PC-9 (cell line): ENCODE results near the gene VMO1. TPM values are rescaled to one million over a fixed set of nuclear protein-coding genes. Genes with fewer than 3 reads are reported as not detected.
A peak's percentile ranks its signal among the peaks of the same experiment; 100 is the strongest.

Source experiments
- BruUV-seq: library from RNA; stranded (reverse); fragments of 400-500 nt; replicated peaks from 2 replicates; lab custom pipeline; 2021; lab: Mats Ljungman, UMichigan
- CTCF ChIA-PET: fragments of 300-600 bp; sonication (Branson Sonifier 250); formaldehyde crosslinking; loops from one replicate; lab custom pipeline; 2022; ENCODE audit warnings: antibody characterized with exemption; lab: Charles Lee
- POLR2A ChIA-PET: fragments of 300-600 bp; sonication (Branson Sonifier 250); formaldehyde crosslinking; loops from one replicate; lab custom pipeline; 2022; ENCODE audit warnings: antibody characterized with exemption; ENCODE audit not compliant: unreplicated experiment; lab: Charles Lee
- DNase-seq, 2 experiments: peaks; one replicate each; pipeline versions ENCODE4 v3.0.0 to v3.0.0-alpha.2; 2015 to 2022; ENCODE audit warnings: mixed read lengths in 1 of 2
- H2AFZ ChIP-seq: fragments of 200-600 bp; sonication (generic); 2 replicates; pipeline ENCODE4 v1.8.1; 2017; ENCODE audit warnings: antibody characterized with exemption
- H3F3A ChIP-seq: fragments of 200-600 bp; sonication (generic); 2 replicates; pipeline ENCODE4 v1.8.1; 2017; ENCODE audit warnings: antibody characterized with exemption, mild to moderate bottlenecking, low read depth; ENCODE audit not compliant: insufficient read depth
- H3K27ac ChIP-seq: fragments of 200-600 bp; sonication (generic); 2 replicates; pipeline ENCODE4 v1.6.1; 2016; ENCODE audit warnings: mixed run types
- H3K27me3 ChIP-seq: fragments of 200-600 bp; sonication (generic); 2 replicates; pipeline ENCODE4 v1.6.1; 2016; ENCODE audit warnings: low read depth, mixed run types; ENCODE audit not compliant: insufficient read depth
- H3K36me3 ChIP-seq: fragments of 200-600 bp; sonication (generic); 2 replicates; pipeline ENCODE4 v1.6.1; 2016; ENCODE audit warnings: low read depth, mixed run types
- H3K4me1 ChIP-seq: fragments of 200-600 bp; sonication (generic); replicated peaks from 2 replicates; pipeline ENCODE4 v1.6.1; 2016; ENCODE audit warnings: mixed run types; ENCODE audit not compliant: insufficient read depth
- H3K4me2 ChIP-seq: fragments of 200-600 bp; sonication (generic); 2 replicates; pipeline ENCODE4 v1.6.1; 2017; ENCODE audit warnings: mixed run types
- H3K4me3 ChIP-seq: fragments of 200-600 bp; sonication (generic); 2 replicates; pipeline ENCODE4 v1.6.1; 2016; ENCODE audit warnings: mixed run types
- H3K79me2 ChIP-seq: fragments of 200-600 bp; sonication (generic); 2 replicates; pipeline ENCODE4 v1.6.1; 2017; ENCODE audit warnings: low read depth, mixed run types
- H3K9me2 ChIP-seq: fragments of 200-600 bp; sonication (generic); 2 replicates; pipeline ENCODE4 v1.8.1; 2017; ENCODE audit warnings: mild to moderate bottlenecking; ENCODE audit not compliant: insufficient read depth
- H3K9me3 ChIP-seq: fragments of 200-600 bp; sonication (generic); 2 replicates; pipeline ENCODE4 v1.8.1; 2016; ENCODE audit warnings: low read depth; ENCODE audit not compliant: insufficient read depth
- H4K20me1 ChIP-seq: fragments of 200-600 bp; sonication (generic); 2 replicates; pipeline ENCODE4 v1.8.1; 2017; ENCODE audit not compliant: insufficient read depth
- EZH2 ChIP-seq: fragments of 200-600 bp; sonication (generic); IDR thresholded peaks from 2 replicates; pipeline ENCODE4 v1.8.0; 2017; ENCODE audit warnings: antibody characterized with exemption, low read depth
- intact Hi-C: fragments of 100-400 bp; cut with micrococcal nuclease; formaldehyde crosslinking; loops from one replicate; pipeline ENCODE4 v1.10.0; 2022; ENCODE audit not compliant: unreplicated experiment
- total RNA-seq: library from RNA; stranded (reverse); gene quantifications from 2 replicates; pipeline ENCODE4 v1.2.3, GENCODE V29; 2021
- TF ChIP-seq, protein P1 (sequence below): fragments of 200-600 bp; sonication (generic); conservative IDR thresholded peaks from 2 replicates; pipeline ENCODE4 v1.6.1; 2017; ENCODE audit warnings: mixed run types, antibody characterized with exemption, mild to moderate bottlenecking, moderate library complexity

The VMO1 gene
- total RNA-seq, 1 experiment from 2014 or later, result 3.6 TPM

DNA sequence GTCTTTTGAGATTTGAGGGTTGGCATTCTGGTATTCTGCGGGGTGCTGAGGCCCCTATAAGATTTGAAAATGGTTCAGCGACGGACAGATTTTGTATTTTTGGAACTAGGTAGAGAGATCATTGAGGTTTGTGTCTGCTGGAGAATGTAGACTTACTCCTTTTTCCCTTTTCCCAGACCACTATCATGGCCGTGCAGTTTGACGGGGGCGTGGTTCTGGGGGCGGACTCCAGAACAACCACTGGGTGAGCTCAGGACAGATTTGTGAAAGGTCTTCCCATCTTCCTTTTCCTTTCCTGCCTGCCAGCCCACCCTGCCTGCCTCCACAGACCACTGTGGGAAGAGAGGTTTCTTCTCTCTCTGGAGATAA, 10.4 kb upstream of the VMO1 start:
- CTCF ChIA-PET, result interaction anchor here (0.8 kb wide), 1 partner anchor 106 kb away, joined by 3 read pairs; the partner anchor contains the start of gene CHRNE
- no TSS peak for BruUV-seq

DNA sequence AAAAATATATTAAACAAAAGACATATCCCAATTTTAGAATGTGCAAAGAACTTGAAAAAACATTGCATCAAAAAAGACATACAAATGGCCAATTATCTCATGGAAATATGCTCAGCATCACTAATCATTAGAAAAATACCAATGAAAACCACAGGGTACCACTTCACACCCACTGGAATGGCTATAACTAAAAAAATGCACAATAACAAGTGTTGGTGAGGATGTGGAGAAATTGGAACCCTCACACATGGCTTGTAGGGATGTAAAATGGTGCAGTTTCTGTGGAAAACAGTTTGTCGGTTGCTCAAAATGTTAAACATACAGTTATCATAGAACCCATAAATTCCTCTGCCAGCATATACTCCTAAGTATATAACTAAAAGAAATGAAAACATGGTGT, 9.0 kb upstream of the VMO1 start:
- peaks cover 21% of the 10 kb centered on the region for H3F3A ChIP-seq
- CTCF ChIA-PET, result no interaction called here
- no peak for TF ChIP-seq EZH2
- TF ChIP-seq, protein P1, sequence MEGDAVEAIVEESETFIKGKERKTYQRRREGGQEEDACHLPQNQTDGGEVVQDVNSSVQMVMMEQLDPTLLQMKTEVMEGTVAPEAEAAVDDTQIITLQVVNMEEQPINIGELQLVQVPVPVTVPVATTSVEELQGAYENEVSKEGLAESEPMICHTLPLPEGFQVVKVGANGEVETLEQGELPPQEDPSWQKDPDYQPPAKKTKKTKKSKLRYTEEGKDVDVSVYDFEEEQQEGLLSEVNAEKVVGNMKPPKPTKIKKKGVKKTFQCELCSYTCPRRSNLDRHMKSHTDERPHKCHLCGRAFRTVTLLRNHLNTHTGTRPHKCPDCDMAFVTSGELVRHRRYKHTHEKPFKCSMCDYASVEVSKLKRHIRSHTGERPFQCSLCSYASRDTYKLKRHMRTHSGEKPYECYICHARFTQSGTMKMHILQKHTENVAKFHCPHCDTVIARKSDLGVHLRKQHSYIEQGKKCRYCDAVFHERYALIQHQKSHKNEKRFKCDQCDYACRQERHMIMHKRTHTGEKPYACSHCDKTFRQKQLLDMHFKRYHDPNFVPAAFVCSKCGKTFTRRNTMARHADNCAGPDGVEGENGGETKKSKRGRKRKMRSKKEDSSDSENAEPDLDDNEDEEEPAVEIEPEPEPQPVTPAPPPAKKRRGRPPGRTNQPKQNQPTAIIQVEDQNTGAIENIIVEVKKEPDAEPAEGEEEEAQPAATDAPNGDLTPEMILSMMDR, result no peak
- H3K4me1 ChIP-seq, result peaks cover 11% of the 10 kb centered on the region; the same call in 1 of the 2 replicates
- no peaks in the 10 kb centered on the region for H3K27me3 ChIP-seq
- H3K27ac ChIP-seq, result no peak overlapping the region
- BruUV-seq, result no TSS peak
- peak overlapping the region; percentile 82; the same call in 1 of the 2 replicates for H3K4me3 ChIP-seq
- no peak for DNase-seq
- peaks cover 22% of the 10 kb centered on the region for H3K79me2 ChIP-seq
- H4K20me1 ChIP-seq, result no peaks in the 10 kb centered on the region
- intact Hi-C loops, result loop anchor here (5.0 to 10.0 kb wide), 2 partner anchors 52 to 230 kb away; partner anchors contain the start of gene GGT6
- peaks cover 12% of the 10 kb centered on the region; the same call in 1 of the 2 replicates for H3K36me3 ChIP-seq
- POLR2A ChIA-PET, result no interaction called here
- H3K9me2 ChIP-seq, result no peaks in the 10 kb centered on the region
- H3K4me2 ChIP-seq, result peak overlapping the region; percentile 95
- peak overlapping the region; percentile 90 for H2AFZ ChIP-seq
- H3K9me3 ChIP-seq, result no peaks in the 10 kb centered on the region

More for the DNA sequence above, 10.4 kb upstream of the VMO1 start:
- Histone ChIP-seq H3K4me3 (peak overlapping the region; percentile 82), H3K4me2 (peak overlapping the region; percentile 95), H3K9me2 (no peaks in the 10 kb centered on the region), H4K20me1 (no peaks in the 10 kb centered on the region), H3F3A (peaks cover 20% of the 10 kb centered on the region), H3K27me3 (no peaks in the 10 kb centered on the region), H3K36me3 (peaks cover 12% of the 10 kb centered on the region; the same call in 1 of the 2 replicates), H3K9me3 (no peaks in the 10 kb centered on the region), H2AFZ (peak overlapping the region; percentile 80), H3K27ac (peak overlapping the region; percentile 33), H3K79me2 (peaks cover 22% of the 10 kb centered on the region), H3K4me1 (0 out of 2 replicates have a peak, but pooled peaks cover 6% of the 10 kb centered on the region)
- peak in 1 of 2 experiments; percentile 41 for DNase-seq
- intact Hi-C loops, result loop anchor here (2.0 to 10.0 kb wide), 3 partner anchors 51 to 232 kb away; partner anchors contain the start of gene GGT6
- POLR2A ChIA-PET, result interaction anchor here (1.0 kb wide), 2 partner anchors 36 to 87 kb away, joined by 3 to 6 read pairs; partner anchors contain the start of gene MINK1
- TF ChIP-seq, protein P1, result no peak
- no peak for TF ChIP-seq EZH2

DNA sequence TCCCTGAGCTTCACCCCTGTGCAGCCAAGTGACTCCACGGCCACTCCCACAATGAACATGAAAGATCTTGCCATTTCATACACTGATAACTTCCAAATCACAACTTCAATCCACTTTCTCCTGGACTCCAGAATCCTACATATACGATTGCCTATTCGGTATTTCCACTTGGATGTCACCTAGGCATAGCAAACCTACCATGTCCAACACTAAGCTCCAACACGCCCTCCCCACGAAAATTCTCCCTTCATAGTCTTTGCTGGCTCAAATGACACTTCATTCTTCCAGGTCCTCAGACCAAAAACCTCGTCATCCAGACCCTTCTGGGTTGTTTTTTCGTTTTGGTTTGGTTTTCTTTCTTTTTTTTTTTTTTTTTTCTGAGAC, 4.5 kb upstream of the VMO1 start:
- POLR2A ChIA-PET, result interaction anchor here (0.6 to 1.6 kb wide), 12 partner anchors 16 to 1401 kb away, joined by 3 to 14 read pairs (median 4); partner anchors contain the start of genes ARRB2, RNF167 and SLC25A11
- Histone ChIP-seq H3K27ac (peak overlapping the region; percentile 69), H3K9me3 (no peaks in the 10 kb centered on the region), H4K20me1 (no peaks in the 10 kb centered on the region), H3K9me2 (no peaks in the 10 kb centered on the region), H3K4me3 (peak overlapping the region; percentile 84), H3K27me3 (no peaks in the 10 kb centered on the region), H3K79me2 (peaks cover 15% of the 10 kb centered on the region; the same call in 1 of the 2 replicates), H3F3A (peaks cover 24% of the 10 kb centered on the region), H2AFZ (peak overlapping the region; percentile 71; the same call in 1 of the 2 replicates), H3K4me1 (peaks cover 20% of the 10 kb centered on the region), H3K4me2 (peak overlapping the region; percentile 94), H3K36me3 (no peaks in the 10 kb centered on the region)
- intact Hi-C loops, result loop anchor here (1.0 to 10.0 kb wide), 4 partner anchors 60 to 226 kb away; partner anchors contain the start of genes ARRB2, GGT6 and MED11
- DNase-seq, result no peak
- TF ChIP-seq, protein P1, result no peak
- TF ChIP-seq EZH2, result no peak
- CTCF ChIA-PET, result interaction anchor here (0.6 to 2.2 kb wide), 12 partner anchors 13 to 265 kb away, joined by 3 to 18 read pairs (median 8); partner anchors contain the start of genes ARRB2, PLD2, RNF167 and SLC25A11
- no TSS peak for BruUV-seq
